ENCODE measurements around the gene HERC6.

HERC6 gene

DNA sequence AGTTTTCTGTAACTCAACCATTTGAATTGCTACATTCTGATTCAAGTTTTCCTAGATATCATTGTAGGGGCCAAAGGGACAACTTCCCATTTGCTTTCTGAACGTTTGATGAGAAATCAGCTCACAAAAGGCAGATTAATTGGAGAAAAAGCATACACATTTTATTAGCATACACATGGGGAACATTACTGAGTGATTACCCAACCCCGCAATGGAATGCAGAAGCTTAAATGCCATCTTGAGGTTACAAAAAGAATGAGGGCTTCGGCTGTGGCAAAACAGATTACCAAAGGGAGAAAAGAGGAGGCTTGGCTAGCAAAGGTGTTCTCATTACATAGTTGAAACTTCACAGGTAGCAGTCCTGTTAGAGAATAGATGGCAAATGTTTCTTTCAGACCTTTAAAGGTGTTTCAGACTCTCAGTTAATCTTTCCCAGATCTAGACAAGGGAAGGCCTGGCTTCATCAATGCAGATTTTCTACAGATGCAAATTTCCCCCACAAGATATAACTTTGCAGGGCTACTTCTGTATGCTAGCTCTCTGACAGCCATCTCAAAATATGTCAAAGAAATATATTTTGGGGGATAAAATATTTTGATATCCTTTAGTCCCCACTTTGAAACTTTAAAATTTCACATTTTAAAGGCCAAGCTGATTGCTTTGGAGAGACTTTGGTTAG lies 26.5 kb upstream of the HERC6 start:
- Histone ChIP-seq H3K9me2 (replicated peaks; ENCODE audit: low read depth, low read length) (no peaks in the 10 kb centered on the region), H3K4me3 (ENCODE audit: low read length, poor library complexity, severe bottlenecking) (no peak overlapping the region), H3K79me2 (ENCODE audit: insufficient read depth, low read length) (no peaks in the 10 kb centered on the region), H3F3A (ENCODE audit: low read depth) (no peaks in the 10 kb centered on the region), H2AFZ (ENCODE audit: low read length) (no peak overlapping the region), H3K4me2 (ENCODE audit: low read depth, low read length, poor library complexity, severe bottlenecking) (no peak overlapping the region), H3K27me3 (ENCODE audit: insufficient read depth, low read length, poor library complexity, severe bottlenecking) (no peaks in the 10 kb centered on the region), H3K36me3 (ENCODE audit: insufficient read depth, low read length) (no peaks in the 10 kb centered on the region), H3K9me3 (ENCODE audit: insufficient read depth, low read depth, low read length) (peaks cover 6% of the 10 kb centered on the region), H3K9ac (ENCODE audit: low read depth, low read length, poor library complexity, severe bottlenecking) (no peak overlapping the region), H4K20me1 (ENCODE audit: insufficient read depth, low read length, poor library complexity, severe bottlenecking) (no peaks in the 10 kb centered on the region), H3K4me1 (ENCODE audit: insufficient read depth, low read length, poor library complexity, severe bottlenecking) (no peaks in the 10 kb centered on the region)
- TF ChIP-seq EZH2phosphoT487 (IDR thresholded peaks at IDR 0.05; ENCODE audit: borderline replicate concordance) (no peak), CTCF (conservative IDR thresholded peaks at IDR 0.05; ENCODE audit: low read length) (no peak)

DNA sequence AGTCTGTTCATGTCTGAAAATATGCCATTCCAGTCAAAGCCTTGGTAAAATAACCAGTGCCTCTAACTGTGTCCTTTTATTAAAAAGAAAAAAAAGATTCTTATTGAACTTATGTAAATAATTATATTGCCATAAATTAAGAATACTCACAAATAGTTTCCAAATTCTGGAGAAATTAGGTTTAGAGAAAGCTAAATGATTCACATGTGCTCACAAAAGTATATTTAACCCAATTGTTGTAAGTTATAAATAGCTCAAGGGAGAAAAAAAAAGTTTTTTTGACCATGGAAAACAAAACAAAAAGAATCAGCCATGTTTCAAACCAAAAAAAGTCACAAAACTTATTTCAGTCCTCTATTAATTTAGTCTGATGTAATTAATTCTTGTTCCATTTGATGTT lies 25.3 kb upstream of the HERC6 start:
- no peaks in the 10 kb centered on the region for H3K4me1 ChIP-seq (ENCODE audit: insufficient read depth, low read length, poor library complexity, severe bottlenecking)
- no peak overlapping the region for H3K9ac ChIP-seq (ENCODE audit: low read depth, low read length, poor library complexity, severe bottlenecking)
- no peak overlapping the region for H2AFZ ChIP-seq (ENCODE audit: low read length)
- H3K36me3 ChIP-seq (ENCODE audit: insufficient read depth, low read length) = no peaks in the 10 kb centered on the region
- H3K4me2 ChIP-seq (ENCODE audit: low read depth, low read length, poor library complexity, severe bottlenecking) = no peak overlapping the region
- TF ChIP-seq CTCF (conservative IDR thresholded peaks at IDR 0.05; ENCODE audit: low read length) (no peak), EZH2phosphoT487 (IDR thresholded peaks at IDR 0.05; ENCODE audit: borderline replicate concordance) (no peak)
- peaks cover 6% of the 10 kb centered on the region for H3K9me3 ChIP-seq (ENCODE audit: insufficient read depth, low read depth, low read length)
- H3F3A ChIP-seq (ENCODE audit: low read depth) = no peaks in the 10 kb centered on the region
- H3K4me3 ChIP-seq (ENCODE audit: low read length, poor library complexity, severe bottlenecking) = no peak overlapping the region
- H3K9me2 ChIP-seq (replicated peaks; ENCODE audit: low read depth, low read length) = no peaks in the 10 kb centered on the region
- H4K20me1 ChIP-seq (ENCODE audit: insufficient read depth, low read length, poor library complexity, severe bottlenecking) = no peaks in the 10 kb centered on the region
- H3K79me2 ChIP-seq (ENCODE audit: insufficient read depth, low read length) = no peaks in the 10 kb centered on the region
- H3K27me3 ChIP-seq (ENCODE audit: insufficient read depth, low read length, poor library complexity, severe bottlenecking) = no peaks in the 10 kb centered on the region

GRCh38 chr4:88356771-88357170 lies 21.9 kb upstream of the HERC6 start:
- Histone ChIP-seq H3K9ac (ENCODE audit: low read depth, low read length, poor library complexity, severe bottlenecking) (no peak overlapping the region), H4K20me1 (ENCODE audit: insufficient read depth, low read length, poor library complexity, severe bottlenecking) (no peaks in the 10 kb centered on the region), H3K36me3 (ENCODE audit: insufficient read depth, low read length) (no peaks in the 10 kb centered on the region), H3K79me2 (ENCODE audit: insufficient read depth, low read length) (no peaks in the 10 kb centered on the region), H3F3A (ENCODE audit: low read depth) (no peaks in the 10 kb centered on the region), H3K9me3 (ENCODE audit: insufficient read depth, low read depth, low read length) (peaks cover 10% of the 10 kb centered on the region), H3K9me2 (replicated peaks; ENCODE audit: low read depth, low read length) (no peaks in the 10 kb centered on the region), H3K27me3 (ENCODE audit: insufficient read depth, low read length, poor library complexity, severe bottlenecking) (no peaks in the 10 kb centered on the region), H2AFZ (ENCODE audit: low read length) (no peak overlapping the region), H3K4me3 (ENCODE audit: low read length, poor library complexity, severe bottlenecking) (no peak overlapping the region), H3K4me1 (ENCODE audit: insufficient read depth, low read length, poor library complexity, severe bottlenecking) (no peaks in the 10 kb centered on the region), H3K4me2 (ENCODE audit: low read depth, low read length, poor library complexity, severe bottlenecking) (no peak overlapping the region)
- TF ChIP-seq EZH2phosphoT487 (IDR thresholded peaks at IDR 0.05; ENCODE audit: borderline replicate concordance) (no peak), CTCF (conservative IDR thresholded peaks at IDR 0.05; ENCODE audit: low read length) (no peak)
